ENCODE results near the gene HOXB13. TPM values are rescaled to one million over a fixed set of nuclear protein-coding genes. Genes with fewer than 3 reads are reported as not detected.

The HOXB13 gene
- total RNA-seq (not detected), polyA plus RNA-seq (ENCODE audit: insufficient read length in 6 of 6) (not detected)
- long read RNA-seq, donor 1 = 0 reads
- long read RNA-seq, donor 2 = 0 reads
- long read RNA-seq, donor 3 = 0 reads
- long read RNA-seq, donor 4 = 0 reads
- long read RNA-seq, donor 5 = 0 reads
- long read RNA-seq, donor 6 = 0 reads
- long read RNA-seq, donor 7 = 0 reads
- long read RNA-seq, donor 8 = 0 reads
- long read RNA-seq, donor 9 = 0 reads
- long read RNA-seq, donor 10 = 0 reads
- long read RNA-seq, donor 11 = 0 reads
- long read RNA-seq, donor 12 = 0 reads

DNA sequence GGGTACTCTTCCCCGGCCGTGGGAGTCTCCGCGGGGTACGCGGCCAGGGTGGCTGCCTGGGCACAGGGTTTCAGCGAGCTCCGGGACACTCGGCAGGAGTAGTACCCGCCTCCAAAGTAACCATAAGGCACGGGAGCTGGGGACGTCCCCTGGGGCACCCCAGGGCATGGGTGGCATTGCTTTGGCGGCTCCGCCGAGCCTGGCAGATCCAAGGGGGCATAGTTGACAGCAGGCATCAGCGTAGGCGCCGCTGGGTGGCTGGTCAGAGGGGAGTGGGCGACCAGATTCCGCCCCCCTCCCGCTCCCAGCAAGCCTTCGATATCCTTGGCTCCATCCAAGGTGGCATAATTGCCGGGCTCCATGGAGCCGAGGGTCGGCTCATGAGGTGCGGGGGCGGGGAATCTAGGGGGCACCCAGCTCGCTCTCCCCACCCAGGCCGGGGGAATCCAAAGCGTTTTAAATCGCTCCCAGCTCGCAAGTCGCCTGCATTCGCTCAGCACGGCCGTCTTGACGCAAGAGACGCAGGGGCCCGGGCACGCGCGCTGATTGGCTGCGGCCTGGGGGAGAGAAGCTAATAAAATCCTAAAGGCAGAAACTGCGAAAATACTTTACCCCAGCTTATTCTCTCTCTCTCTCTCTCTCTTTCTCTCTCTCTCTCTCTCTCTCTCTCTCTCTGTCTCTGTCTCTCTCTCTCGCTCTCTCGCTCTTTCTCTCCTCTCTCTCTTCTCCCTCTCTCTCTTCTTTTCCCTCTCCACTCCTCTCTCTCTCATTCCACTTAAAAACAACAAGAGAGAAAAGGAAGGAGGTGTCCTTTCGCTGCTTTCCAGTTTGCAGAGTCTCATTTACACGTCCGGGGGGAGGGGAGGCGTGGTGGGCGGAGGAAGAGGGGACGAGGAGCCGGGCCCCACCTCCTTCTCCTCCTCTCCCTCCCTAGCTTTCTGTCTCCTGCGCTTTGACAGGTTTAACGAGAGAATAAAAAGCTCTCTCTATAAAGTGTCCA is at the start of gene HOXB13:
Gene HOXB13 (minus strand): TSS at position 519 of the 1,000 bp plus-strand sequence. CDS start 157 bp downstream, at position 362.
- no peaks in the 10 kb centered on the region for H3K36me3 ChIP-seq
- H3K9me3 ChIP-seq = no peaks in the 10 kb centered on the region
- TF ChIP-seq, protein P1, sequence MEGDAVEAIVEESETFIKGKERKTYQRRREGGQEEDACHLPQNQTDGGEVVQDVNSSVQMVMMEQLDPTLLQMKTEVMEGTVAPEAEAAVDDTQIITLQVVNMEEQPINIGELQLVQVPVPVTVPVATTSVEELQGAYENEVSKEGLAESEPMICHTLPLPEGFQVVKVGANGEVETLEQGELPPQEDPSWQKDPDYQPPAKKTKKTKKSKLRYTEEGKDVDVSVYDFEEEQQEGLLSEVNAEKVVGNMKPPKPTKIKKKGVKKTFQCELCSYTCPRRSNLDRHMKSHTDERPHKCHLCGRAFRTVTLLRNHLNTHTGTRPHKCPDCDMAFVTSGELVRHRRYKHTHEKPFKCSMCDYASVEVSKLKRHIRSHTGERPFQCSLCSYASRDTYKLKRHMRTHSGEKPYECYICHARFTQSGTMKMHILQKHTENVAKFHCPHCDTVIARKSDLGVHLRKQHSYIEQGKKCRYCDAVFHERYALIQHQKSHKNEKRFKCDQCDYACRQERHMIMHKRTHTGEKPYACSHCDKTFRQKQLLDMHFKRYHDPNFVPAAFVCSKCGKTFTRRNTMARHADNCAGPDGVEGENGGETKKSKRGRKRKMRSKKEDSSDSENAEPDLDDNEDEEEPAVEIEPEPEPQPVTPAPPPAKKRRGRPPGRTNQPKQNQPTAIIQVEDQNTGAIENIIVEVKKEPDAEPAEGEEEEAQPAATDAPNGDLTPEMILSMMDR (IDR thresholded peaks at IDR 0.05) = no peak
- H3K27me3 ChIP-seq = peaks cover 98 to 100% of the 10 kb centered on the region in 2 donors
- DNase-seq = peak in 2 of 4 donors; percentile 33 to 78
- no peak within 1 kb of the TSS for H3K27ac ChIP-seq
- H3K4me1 ChIP-seq = peaks cover 6 to 20% of the 10 kb centered on the region in 2 donors
- intact Hi-C loops (cut with DNase I) = loop anchor here in 1 of 2 donors (5.0 to 10.0 kb wide), 2 partner anchors 66 to 149 kb away; no protein-coding TSS in a partner anchor
- ATAC-seq = no peak
- no peak within 1 kb of the TSS for H3K4me3 ChIP-seq

DNA sequence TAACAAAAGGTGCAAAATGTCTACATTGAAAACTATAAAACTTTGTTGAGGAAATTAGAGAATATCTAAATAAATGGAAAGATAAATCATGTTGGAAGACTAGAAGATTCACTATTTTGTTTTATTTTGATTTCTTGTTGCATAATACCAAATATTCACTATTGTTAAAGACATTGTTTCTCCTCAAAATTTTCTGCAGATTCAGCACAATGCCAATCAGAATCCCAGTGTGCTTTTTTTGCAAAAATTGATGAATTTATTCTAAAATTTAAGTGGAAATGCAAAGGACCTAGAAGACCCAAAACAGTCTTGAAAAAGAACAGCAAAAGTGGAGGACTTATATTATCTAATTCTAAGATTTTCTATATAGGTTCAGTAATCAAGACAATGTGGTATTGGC is 48.1 kb upstream of the HOXB13 start:
- Histone ChIP-seq H3K4me3 (no peak overlapping the region), H3K9me3 (no peaks in the 10 kb centered on the region), H3K4me1 (no peaks in the 10 kb centered on the region), H3K36me3 (no peaks in the 10 kb centered on the region), H3K27me3 (peaks cover 0 to 57% of the 10 kb centered on the region in 2 donors), H3K27ac (no peak overlapping the region)
- TF ChIP-seq, protein P1 (IDR thresholded peaks at IDR 0.05) = no peak
- DNase-seq = no peak
- intact Hi-C loops (cut with DNase I) = no loop called here
- ATAC-seq = no peak

DNA sequence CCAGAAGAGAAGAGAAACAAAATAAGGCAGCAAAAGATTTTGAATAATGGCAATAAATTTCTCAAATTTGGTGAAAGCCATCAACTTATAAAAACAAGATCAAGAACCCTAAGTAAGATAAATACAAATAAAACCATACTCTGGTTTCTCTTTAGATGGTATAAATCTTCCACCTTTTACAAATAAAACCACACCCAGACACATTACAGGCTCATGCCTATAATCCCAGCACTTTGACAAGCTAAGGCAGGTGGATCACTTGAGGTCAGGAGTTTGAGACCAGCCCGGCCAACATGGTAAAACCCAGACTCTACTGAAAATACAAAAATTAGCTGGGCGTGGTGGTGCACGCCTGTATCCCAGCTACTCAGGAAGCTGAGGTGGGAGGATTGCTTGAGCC is 44.7 kb upstream of the HOXB13 start:
- ATAC-seq = no peak
- intact Hi-C loops (cut with DNase I) = no loop called here
- no peak overlapping the region for H3K27ac ChIP-seq
- no peak for DNase-seq
- peaks cover 0 to 54% of the 10 kb centered on the region in 2 donors for H3K27me3 ChIP-seq
- H3K4me1 ChIP-seq = no peaks in the 10 kb centered on the region
- no peaks in the 10 kb centered on the region for H3K9me3 ChIP-seq
- H3K36me3 ChIP-seq = no peaks in the 10 kb centered on the region
- TF ChIP-seq, protein P1 (IDR thresholded peaks at IDR 0.05) = no peak
- no peak overlapping the region for H3K4me3 ChIP-seq

DNA sequence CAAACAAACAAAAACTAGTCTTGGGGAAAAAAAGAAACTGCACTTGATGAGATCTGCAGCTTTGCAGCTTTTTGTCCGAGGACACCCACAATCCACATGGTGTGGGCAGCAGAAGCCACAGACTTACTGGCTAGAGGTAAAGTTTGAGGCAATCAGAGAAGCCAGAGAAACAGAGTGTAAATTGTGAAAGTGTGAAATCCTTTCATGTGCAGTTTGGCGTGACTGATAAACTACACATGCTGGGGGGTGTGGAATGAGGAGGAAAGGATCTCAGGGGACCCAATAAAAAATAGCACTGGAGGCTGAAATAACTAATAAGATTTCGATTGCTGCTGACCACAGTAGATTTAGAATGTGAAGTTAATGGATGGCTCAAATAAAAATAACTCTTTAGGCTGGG is 42.4 kb upstream of the HOXB13 start:
- TF ChIP-seq, protein P1 (IDR thresholded peaks at IDR 0.05) = no peak
- intact Hi-C loops (cut with DNase I) = no loop called here
- no peak for DNase-seq

More for the DNA sequence above, 42.4 kb upstream of the HOXB13 start:
- H3K27me3 ChIP-seq = peaks cover 0 to 49% of the 10 kb centered on the region in 2 donors
- no peaks in the 10 kb centered on the region for H3K36me3 ChIP-seq
- ATAC-seq = no peak
- H3K9me3 ChIP-seq = no peaks in the 10 kb centered on the region
- H3K4me3 ChIP-seq = no peak overlapping the region
- H3K27ac ChIP-seq = no peak overlapping the region
- H3K4me1 ChIP-seq = no peaks in the 10 kb centered on the region
